HL-60 (cell line): ENCODE data around the gene CFHR5.
"Not testable (repeated sequence)": the region's sequence is repeated elsewhere in the genome, so short reads cannot be mapped to it uniquely, and the experiment has no call there.

ENCODE experiments used
- DNase-seq, 2 experiments: peaks; one replicate each; pipeline ENCODE4 v3.0.0-alpha.2; 2010 to 2020; ENCODE audit warnings: low read depth in 1 of 2, low spot score in 1 of 2
- H3K27ac ChIP-seq: fragments of 250-450 bp; sonication (Bioruptor Pico); replicated peaks from 2 replicates; pipeline ENCODE4 v1.5.1; 2020; ENCODE audit warnings: mild to moderate bottlenecking, moderate library complexity
- H3K27me3 ChIP-seq: fragments of 250-450 bp; sonication (Bioruptor Pico); 2 replicates; pipeline ENCODE4 v1.5.1; 2021; ENCODE audit warnings: mild to moderate bottlenecking, moderate library complexity; ENCODE audit not compliant: insufficient read depth, poor library complexity, severe bottlenecking
- H3K4me3 ChIP-seq: replicated peaks from 2 replicates; pipeline ENCODE4 v1.5.1; 2011; ENCODE audit warnings: mild to moderate bottlenecking, control low read depth, low read length; ENCODE audit not compliant: insufficient read depth
- CTCF ChIP-seq: IDR thresholded peaks from one replicate; pipeline ENCODE4 v1.5.1; 2011; ENCODE audit warnings: low read length, control low read depth, inconsistent platforms; ENCODE audit not compliant: insufficient read depth
- GABPA ChIP-seq: IDR thresholded peaks from 2 replicates; pipeline ENCODE4 v1.6.1; 2012; ENCODE audit warnings: low read depth
- POLR2AphosphoS5 ChIP-seq: IDR thresholded peaks from 2 replicates; pipeline ENCODE4 v1.6.1; 2012; ENCODE audit warnings: low read depth
- SPI1 ChIP-seq: IDR thresholded peaks from 2 replicates; pipeline ENCODE4 v1.6.1; 2012; ENCODE audit warnings: low read depth, mild to moderate bottlenecking, borderline replicate concordance
- TF ChIP-seq, protein P1 (sequence below): IDR thresholded peaks from 2 replicates; pipeline ENCODE4 v1.6.1; 2012; ENCODE audit warnings: low read depth; ENCODE audit not compliant: insufficient replicate concordance

Gene CFHR5

GRCh38 chr1:197027359-197027758 lies 50.0 kb downstream of the CFHR5 start:
- no peak overlapping the region for H3K27ac ChIP-seq
- TF ChIP-seq POLR2AphosphoS5 (no peak), CTCF (no peak), GABPA (no peak), SPI1 (no peak)
- TF ChIP-seq, protein P1, sequence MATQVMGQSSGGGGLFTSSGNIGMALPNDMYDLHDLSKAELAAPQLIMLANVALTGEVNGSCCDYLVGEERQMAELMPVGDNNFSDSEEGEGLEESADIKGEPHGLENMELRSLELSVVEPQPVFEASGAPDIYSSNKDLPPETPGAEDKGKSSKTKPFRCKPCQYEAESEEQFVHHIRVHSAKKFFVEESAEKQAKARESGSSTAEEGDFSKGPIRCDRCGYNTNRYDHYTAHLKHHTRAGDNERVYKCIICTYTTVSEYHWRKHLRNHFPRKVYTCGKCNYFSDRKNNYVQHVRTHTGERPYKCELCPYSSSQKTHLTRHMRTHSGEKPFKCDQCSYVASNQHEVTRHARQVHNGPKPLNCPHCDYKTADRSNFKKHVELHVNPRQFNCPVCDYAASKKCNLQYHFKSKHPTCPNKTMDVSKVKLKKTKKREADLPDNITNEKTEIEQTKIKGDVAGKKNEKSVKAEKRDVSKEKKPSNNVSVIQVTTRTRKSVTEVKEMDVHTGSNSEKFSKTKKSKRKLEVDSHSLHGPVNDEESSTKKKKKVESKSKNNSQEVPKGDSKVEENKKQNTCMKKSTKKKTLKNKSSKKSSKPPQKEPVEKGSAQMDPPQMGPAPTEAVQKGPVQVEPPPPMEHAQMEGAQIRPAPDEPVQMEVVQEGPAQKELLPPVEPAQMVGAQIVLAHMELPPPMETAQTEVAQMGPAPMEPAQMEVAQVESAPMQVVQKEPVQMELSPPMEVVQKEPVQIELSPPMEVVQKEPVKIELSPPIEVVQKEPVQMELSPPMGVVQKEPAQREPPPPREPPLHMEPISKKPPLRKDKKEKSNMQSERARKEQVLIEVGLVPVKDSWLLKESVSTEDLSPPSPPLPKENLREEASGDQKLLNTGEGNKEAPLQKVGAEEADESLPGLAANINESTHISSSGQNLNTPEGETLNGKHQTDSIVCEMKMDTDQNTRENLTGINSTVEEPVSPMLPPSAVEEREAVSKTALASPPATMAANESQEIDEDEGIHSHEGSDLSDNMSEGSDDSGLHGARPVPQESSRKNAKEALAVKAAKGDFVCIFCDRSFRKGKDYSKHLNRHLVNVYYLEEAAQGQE: no peak
- no peak overlapping the region for H3K4me3 ChIP-seq
- DNase-seq: no peak
- H3K27me3 ChIP-seq: no peaks in the 10 kb centered on the region

- no peak overlapping the region for H3K27ac ChIP-seq
- no peak overlapping the region for H3K4me3 ChIP-seq
- no peaks in the 10 kb centered on the region for H3K27me3 ChIP-seq
- DNase-seq: no peak
- TF ChIP-seq, protein P1: no peak
- TF ChIP-seq GABPA (no peak), POLR2AphosphoS5 (no peak), SPI1 (no peak), CTCF (no peak)
Observed at GRCh38 chr1:197029749-197030148, 52.4 kb downstream of the CFHR5 start.

GRCh38 chr1:197034631-197035339 lies 57.4 kb downstream of the CFHR5 start:
- not testable (repeated sequence) for H3K4me3 ChIP-seq, DNase-seq, H3K27ac ChIP-seq, H3K27me3 ChIP-seq

GRCh38 chr1:197036861-197037260 lies 59.5 kb downstream of the CFHR5 start:
- no peak overlapping the region for H3K4me3 ChIP-seq
- DNase-seq: no peak
- no peak for TF ChIP-seq POLR2AphosphoS5
- TF ChIP-seq, protein P1: no peak
- no peak for TF ChIP-seq CTCF
- TF ChIP-seq GABPA: no peak
- TF ChIP-seq SPI1: no peak
- no peaks in the 10 kb centered on the region for H3K27me3 ChIP-seq
- no peak overlapping the region for H3K27ac ChIP-seq
